GM21723 (cell line): ENCODE results near the gene PSMD12.
"Not testable (repeated sequence)": the region's sequence is repeated elsewhere in the genome, so short reads cannot be mapped to it uniquely, and the experiment has no call there.

ENCODE experiments used
- ATAC-seq: cut with Tn5 transposase; IDR thresholded peaks from one replicate; pipeline ENCODE4 v1.9.1; 2021; ENCODE audit warnings: mild to moderate bottlenecking, moderate library complexity; ENCODE audit not compliant: unreplicated experiment

The PSMD12 gene

DNA sequence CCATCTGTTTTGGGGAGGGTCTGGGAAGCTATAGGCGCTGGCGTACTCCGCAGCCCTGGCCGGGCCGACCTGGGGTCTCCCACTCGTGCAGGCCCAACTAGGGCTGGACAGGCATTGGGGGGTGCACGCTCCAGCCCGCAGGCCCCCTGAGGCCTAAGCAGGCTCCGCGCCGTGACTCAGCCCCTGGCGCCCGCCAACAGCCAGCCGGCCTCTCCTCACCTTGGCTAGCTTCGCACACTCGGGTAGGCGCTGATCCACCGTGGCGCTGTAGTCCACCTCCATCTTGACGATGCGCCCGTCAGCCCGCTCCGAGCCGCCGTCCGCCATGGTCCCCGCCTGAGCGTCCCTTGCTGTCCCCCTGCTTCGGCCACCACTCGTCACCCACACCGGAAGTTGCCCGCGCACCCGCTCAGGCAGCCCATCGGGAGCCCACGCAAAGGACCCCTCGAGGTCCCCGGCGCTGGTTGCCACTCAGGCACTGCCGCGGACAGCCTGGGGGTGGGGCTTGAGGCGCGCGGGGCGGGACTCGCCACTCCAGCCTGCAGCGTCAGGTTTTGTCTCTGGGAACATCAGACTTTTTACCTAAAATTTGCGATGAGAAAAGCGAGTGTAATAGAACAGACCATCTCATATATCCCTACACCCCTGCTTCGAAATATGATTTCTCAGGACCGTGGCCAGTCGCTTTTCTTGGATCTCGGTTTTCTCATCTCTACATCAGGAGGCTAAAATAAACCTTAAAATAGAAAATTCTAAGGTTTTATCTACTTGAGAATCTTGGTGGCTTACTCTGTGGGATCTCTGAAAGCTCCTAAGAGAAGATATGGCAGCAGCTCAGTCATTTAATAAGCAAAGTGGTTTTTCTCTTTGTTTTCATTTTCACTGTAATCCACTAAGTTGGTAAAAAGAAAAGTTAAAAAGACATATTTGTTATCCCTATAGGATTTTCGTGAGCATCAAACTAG, at the start of gene PSMD12:
PSMD12 (minus strand) TSS at position 385 of the 965 bp plus-strand sequence; CDS start at position 327, 58 bp downstream.
- ATAC-seq, result peak; percentile 87

DNA sequence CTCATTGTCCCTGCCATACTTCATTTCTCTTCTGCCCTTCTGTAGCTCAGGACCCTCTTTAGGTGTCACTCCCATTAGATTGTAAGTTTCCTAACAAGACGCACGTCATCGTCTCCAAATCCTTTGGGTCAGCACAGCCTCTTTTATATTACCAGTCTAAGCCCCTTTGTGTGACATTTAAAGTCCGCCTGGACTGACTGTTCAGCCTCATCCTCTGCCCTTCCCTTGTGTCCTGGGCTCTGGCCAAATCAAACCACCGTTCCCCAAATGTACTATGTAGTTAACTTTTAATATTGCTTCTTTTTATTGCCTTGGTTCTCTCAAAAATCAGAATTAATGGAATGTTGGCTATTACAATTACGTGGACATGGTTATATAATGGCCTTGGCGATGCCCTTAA, 48.9 kb upstream of the PSMD12 start:
- no peak for ATAC-seq

DNA sequence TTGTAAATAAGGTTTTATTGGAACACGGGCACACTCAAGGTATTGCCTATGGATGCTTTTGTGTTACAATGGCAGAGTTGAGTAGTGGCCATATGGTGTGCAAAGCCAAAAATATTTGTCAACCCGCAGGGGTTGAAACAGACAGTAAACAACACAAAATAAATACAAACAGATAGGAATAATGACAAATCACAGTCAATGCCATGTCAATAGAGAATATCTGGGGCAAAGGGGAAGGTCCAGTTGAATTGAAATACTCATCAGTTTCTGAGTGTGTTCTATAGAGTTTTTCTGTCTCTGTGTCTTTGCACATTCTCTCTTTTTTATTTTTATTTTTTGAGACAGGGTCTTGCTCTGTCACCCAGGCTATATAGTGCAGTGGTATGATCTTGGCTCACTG, 48.2 kb upstream of the PSMD12 start:
- no peak for ATAC-seq

DNA sequence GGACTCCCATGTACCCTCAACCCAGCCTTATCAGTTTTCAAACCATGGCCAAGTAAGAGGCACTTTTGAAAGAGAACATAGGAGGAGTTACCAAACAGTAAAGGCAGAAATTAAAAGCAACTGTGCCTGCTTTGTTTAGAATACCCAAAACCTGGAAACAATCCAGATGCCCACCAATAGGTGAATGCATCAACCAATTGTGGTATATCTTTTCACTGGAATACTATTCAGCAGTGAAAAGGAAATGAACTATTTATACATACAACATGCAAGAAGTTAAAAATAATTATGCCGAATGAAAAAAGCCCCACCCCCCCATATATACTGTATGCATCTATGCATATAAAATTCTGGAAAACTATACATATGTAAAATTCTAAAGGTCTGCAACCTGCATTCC, 47.8 kb upstream of the PSMD12 start:
- ATAC-seq, result no peak

DNA sequence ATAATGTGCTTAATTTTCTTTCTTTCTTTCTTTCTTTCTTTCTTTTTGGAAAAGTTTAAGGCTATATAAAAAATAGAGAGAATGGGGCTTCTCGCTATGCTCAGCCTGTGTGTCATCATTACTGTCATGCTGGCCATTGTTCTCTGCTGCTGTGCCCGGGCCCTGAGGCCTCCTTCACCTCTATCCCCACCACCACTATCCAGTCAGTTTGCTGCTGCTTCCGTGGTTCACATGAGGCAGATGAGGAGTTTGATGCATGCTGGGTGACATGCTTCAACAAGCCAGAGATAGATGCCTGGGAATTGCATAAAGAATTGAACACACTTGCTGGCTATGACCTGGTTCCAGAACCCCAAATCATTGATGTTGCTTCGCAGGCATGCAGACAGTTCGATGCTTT, 47.0 kb upstream of the PSMD12 start:
- ATAC-seq, result no peak

DNA sequence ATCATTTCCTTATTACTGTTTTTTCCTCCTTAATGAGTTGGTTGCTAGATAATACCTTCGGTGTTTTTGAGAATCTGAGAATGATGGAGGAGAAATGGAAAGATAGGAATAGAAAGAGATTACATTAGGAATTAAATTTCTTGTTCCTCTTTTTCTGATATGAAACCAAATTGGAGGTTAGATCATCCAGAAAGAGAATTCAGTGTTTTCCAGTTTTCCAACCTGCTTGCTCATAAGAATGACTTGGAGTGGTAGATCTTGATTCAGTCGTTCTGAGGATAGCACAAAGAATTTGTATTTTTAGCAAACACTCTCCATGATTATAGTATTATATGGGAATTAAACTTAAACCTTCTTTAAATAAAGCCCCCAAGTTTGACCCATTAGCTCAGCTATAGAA, 46.6 kb upstream of the PSMD12 start:
- no peak for ATAC-seq

DNA sequence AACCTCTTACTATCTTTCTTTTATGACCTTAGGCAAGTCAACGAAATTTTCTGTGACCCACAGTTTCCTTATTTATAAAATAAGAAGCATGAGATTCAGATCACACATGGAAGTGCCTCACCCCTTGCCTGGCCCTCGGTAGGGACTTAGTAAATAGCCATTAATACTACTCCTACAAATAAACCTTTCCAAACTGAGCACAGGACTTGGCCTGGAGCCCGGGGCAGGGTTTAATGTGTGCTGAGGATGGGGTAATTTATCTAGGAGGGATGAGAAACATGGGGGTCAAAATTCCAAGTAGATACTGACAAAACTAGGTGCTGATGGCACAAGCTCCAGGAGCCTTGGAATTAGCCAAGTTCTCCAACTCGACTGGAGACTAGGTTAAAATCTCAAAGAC, 45.7 kb upstream of the PSMD12 start:
- ATAC-seq, result no peak

DNA sequence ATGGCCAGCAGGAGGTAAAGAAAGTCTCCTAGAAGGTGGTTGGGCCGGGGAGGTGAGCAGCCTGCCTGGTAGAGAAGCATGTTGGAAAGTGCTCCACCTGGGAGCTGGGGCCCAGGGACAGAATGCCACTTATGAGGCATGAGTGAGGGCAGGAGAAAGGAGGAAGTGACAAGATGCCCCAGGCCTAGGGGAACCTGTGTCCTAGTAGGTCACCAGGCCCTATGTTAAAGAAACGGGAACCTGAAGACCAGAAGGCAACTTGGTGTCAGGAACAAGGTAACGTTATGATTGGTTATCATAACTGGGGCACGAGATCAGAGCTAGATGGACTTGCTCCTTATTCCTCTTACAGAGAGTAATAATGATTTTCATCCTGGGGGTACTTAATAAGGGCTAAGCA, 45.0 kb upstream of the PSMD12 start:
- no peak for ATAC-seq

DNA sequence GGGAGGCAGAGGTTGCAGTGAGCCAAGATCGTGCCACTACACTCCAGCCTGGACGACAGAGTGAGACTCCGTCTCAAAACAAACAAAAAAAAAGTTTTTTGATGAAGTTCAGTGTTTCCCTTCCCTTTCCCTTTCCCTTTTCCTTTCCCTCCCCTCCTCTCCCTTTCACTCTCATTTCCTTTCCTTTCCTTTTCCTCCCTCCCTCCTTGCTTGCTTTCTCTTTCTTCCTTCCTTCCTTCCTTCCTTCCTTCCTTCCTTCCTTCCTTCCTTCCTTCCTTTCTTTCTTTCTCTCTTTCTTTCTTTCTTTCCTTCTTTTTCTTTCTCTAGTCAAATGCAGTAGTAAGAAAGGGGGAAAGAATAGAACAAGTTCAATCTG, 42.1 kb upstream of the PSMD12 start:
- not testable (repeated sequence) for ATAC-seq

DNA sequence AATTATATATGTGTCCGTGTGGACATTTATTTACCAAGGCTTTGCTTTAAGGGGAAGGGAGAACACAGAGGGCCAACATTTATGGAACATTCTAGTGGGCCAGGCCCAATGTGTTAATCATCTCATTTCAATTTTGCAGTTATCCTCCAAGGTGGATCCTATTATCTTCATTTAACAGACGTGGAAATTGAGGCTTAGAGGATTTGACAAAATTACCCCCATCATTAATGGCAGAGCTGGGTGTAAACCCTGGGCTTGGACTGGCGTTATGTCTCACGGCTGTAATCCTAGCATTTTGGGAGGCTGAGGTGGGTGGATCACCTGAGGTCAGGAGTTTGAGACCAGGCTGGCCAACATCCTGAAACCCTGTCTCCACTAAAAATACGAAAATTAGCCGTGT, 37.1 kb upstream of the PSMD12 start:
- ATAC-seq, result no peak

DNA sequence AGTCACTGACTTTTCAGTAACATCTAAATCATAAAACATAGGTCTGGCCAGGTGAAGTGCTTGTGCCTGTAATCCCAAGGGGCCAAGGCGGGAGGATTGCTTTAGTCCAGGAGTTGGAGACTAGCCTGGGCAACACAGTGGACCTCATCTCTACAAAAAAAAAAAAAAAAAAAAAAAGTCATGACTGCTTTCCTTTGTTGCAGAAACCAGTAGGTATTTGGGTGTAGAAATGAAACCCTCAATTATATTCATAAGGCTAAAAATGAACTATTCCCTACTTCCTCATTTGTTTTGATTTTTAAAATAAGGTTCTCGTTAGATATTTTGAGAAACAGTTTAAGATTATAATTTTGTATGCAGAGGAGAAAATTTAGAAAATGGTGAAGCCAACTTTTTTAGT, 36.7 kb upstream of the PSMD12 start:
- no peak for ATAC-seq

DNA sequence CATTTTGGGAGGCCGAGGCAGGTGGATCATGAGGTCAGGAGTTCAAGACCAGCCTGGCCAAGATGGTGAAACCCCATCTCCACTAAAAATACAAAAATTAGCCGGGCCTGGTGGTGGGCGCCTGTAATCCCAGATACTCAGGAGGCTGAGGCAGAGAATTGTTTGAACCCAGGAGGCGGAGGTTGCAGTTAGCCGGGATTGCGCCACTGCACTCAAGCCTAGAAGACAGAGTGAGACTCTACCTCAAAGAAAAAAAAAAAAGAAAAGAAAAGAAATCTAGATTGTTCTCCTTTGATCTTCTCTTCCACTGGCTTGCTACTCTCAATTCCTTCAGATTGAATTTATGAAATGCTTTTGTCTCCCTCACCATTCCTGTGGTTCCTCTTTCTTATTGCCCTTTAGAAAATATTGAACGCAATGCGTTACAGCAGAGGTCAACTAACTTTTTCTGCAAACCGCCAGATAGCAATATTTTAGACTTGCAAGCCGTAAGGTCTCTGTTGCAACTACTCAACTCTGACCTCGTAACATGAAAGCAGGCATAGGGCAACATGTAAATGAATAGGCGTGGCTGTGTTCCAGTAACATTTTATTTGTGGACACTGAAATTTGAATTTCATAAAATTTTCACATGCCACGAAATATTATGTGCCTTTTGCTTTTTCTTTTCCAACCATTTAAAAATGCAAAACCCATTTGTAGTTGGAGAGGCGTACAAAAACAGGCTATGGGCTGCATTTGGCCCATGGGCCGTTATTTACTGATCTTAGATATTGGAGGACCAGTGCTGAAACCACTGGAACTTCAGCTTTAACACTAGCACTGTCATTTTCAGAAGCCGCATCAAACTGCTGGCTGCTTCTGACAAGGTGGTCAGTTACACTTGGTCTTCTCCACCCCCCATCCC, 35.5 kb upstream of the PSMD12 start:
- ATAC-seq, result no peak

DNA sequence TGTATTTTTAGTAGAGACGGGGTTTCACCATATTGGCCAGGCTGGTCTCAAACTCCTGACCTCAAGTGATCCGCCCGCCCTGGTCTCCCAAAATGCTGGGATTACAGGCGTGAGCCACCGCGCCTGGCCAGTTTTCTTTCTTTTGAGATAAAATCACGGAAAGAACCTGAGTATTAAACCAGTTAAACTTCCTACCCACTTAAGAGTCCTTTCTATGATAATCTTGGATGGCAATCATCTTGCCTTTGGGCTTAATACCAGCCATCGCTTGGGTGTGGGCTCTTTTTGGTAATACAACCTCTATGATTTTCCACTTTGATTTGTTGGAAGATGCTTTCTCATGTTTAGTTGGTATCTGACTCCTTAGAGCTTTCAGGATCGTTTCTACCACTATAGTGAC, 34.7 kb upstream of the PSMD12 start:
- no peak for ATAC-seq

DNA sequence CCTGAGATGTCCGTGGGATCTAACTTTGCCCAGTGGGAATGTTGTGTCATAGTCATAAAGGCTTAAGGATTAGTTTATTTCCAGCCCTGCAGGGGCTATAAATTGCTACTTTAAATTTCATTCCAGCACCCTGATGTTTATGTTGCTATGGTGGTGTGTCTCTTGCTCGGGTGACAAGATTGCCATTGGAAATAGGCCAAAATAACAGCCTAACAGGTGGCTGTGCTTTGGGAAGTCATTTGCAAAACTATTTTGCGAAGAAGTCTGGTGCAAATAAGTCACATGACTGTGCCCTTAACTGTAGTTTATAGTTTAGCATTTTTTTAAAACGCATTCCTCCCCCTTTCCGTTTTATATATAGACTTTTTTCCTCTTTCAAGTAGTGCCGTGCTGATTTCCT, 33.8 kb upstream of the PSMD12 start:
- no peak for ATAC-seq

DNA sequence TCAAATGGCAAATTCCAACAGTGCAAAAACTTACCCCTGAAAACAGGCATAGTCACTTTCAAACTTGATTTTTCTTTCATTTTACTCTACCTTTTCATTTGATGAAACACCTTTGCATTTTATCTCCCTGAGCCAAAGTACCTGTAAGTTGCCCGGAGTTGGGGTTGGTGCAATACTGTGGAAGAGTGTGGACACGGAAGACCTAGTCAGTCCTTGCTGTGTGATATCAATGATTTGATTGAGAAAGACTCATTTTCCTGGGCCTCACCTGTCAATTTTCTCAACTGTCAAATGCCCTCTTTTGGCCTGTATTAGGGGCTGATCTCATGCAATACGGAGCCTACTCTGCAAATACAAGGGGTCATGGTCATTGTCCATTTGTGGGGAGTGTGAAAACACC, 33.3 kb upstream of the PSMD12 start:
- ATAC-seq, result no peak

DNA sequence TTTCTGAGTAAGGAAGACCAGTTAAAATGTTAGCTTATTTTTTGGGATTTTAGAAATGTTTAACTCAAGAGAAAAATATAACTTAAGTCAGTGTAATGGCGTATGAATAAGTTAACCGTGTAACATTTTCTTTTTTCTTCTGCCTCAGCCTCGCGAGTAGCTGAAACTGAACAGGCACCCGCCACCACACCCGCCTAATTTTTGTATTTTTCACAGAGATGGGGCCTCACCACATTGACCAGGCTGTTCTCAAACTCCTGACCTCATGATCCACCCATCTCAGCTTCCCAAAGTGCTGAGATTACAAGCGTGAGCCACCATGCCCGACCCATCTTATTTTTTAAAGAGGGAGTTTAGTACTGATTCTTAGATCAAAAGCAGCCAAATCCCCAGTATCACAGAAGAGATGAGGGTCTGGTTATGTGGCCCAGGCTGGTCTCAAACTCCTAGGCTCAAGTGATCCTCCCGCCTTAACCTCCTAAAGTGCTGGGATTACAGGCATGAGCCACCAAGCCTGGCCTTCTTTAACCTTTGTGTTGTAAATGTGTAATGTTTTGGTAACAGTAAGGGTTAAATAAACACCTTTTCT, 27.5 kb upstream of the PSMD12 start:
- ATAC-seq, result no peak

DNA sequence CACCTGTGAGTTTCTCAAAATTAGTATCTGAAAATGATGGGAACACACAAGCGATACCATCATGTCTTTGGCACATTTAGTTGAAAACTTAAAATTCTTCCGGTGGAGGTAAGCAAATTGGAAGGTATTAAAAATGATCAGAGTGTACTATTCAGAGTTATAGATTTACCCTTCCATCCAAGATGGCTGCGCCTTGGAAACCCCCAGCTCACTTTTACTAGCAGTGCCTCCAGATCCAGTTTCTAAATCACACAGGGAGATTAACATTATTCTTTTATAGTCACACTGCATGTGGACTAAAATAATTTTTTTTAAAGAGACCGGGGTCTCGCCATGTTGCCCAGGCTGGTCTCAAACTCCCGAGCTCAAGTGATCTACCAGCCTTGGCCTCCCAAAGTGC, 25.7 kb upstream of the PSMD12 start:
- no peak for ATAC-seq

DNA sequence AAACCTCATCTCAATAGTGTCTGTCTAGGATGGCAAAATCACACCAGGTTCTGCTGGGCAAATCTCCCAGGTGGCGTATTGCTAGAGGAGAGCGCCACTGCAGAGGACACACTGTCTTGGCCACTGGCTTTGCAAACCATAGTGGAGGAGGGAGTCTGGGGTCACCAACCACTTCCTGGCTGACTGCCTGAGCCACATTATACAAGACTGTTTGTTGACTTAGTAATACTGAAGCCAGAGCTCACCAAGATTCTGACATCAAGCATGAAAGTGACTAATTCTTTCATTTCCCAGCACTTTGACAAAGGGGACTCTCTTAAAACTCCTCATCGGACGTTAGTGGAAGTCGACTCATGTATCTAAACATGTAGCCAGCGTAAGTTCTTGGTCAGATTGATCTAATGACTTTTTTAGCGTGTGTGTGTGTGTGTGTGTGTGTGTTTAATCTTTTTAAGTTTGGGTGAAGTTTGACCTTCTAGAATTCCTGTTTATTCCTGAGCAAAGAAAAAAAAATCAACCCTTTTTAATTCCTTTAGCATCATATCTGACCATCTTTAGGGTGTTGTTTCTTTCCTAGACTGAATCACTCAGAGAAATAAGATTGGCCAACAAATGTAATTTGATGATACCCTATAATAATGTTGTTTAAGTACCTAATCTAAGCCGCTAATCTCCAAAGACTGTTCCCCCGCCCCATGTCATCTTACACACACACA, 24.4 kb upstream of the PSMD12 start:
- ATAC-seq, result peak; percentile 87

DNA sequence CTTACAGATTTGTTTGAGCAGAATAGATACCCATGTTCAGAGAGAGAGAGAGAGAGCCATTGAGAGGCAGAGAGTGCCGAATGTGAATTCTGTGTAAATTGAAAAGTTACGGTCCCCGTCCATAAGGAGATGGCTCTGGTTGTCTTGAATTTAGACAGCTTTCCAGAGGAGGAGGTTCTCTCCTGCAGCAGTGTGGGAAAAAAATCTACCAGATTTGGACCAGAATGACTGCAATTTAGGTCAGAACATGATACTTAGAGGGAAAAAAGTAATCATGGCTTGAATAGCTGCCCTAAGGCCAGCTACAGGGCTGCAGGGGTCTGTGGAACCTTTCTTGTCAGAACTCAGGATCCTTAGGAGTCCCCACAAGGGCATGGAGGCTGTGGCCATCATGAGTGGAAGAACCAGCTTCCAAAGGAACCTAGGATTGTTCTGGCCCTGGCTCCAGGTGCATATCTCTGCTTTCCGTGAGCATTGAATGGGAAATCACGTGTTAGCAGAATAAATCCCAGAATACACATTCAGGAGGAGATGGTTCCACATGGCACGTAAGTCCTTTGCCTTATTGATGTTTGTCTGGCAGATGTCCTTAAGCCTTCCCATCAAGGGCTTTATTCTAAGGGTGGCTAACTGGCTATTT, 23.7 kb upstream of the PSMD12 start:
- ATAC-seq, result no peak

DNA sequence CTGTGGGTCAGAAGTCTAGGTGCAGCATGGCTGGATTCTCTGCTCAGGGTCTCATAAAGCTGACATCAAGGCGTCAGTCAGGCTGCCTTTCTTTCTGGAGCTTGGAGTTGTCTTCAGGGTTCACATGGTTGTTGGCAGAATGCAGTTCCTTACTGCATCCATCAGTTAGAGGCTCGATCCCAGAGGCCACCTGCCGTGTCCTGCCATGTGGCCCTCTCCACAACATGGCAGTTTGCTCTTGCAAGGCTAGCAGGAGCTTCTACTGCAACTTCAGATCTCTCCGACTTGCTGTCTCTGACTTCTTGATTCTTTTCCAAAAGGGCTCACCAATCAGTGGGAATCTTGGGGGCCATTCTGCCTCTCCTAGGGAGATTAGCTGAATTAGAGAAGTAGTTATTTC, 22.6 kb upstream of the PSMD12 start:
- no peak for ATAC-seq
